ENCODE data around the gene OAT. TPM values are rescaled to one million over a fixed set of nuclear protein-coding genes. Genes with fewer than 3 reads are reported as not detected.

The OAT gene
- polyA plus RNA-seq, 1 of the 3 experiments (the other 2 are of a cell fraction): 65.7 TPM

DNA sequence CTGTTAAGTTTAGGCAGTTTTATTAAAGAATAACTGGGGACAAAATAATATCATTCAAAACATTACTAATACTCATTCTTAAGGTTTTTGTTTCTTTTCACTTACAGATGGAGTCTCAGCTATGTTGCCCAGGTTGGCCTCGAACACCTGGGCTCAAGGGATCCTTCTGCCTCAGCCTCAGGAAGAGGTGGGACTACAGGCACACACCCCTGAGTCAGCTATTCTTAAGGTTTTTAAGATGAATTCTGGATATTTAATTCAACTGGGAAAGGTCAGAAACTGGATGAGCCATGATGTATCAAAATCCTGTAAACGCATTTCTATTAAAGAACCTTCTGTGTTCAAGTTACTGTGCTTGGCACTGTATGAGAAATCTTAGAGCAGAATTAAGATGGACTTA is 3.5 kb downstream of the OAT start:
- Histone ChIP-seq H2AFZ (ENCODE audit: low read depth) (no peak overlapping the region), H3F3A (replicated peaks; ENCODE audit: insufficient read depth) (no peaks in the 10 kb centered on the region), H3K4me1 (ENCODE audit: control insufficient read depth in 1 of 2, insufficient read depth in 2 of 2, low read depth in 1 of 2, low read length in 1 of 2) (peaks cover 2 to 8% of the 10 kb centered on the region in 2 experiments; a peak in 1 of 4 replicates), H3K9me2 (no peaks in the 10 kb centered on the region), H3K4me3 (ENCODE audit: low read depth in 2 of 2, low read length in 1 of 2) (no peak overlapping the region), H3K9me3 (no peaks in the 10 kb centered on the region), H3K27me3 (ENCODE audit: insufficient read depth) (no peaks in the 10 kb centered on the region), H3K79me2 (ENCODE audit: insufficient read depth) (peaks cover 78% of the 10 kb centered on the region), H3K9ac (no peak overlapping the region), H3K27ac (ENCODE audit: low read depth in 2 of 2, low read length in 1 of 2) (no peak overlapping the region), H3K4me2 (no peak overlapping the region), H3K36me3 (replicated peaks in 1 of 2; ENCODE audit: control insufficient read depth in 1 of 2, insufficient read depth in 2 of 2, low read length in 1 of 2) (peaks cover 0 to 23% of the 10 kb centered on the region in 2 experiments), H4K20me1 (ENCODE audit: insufficient read depth) (peaks cover 59% of the 10 kb centered on the region)
- ChIA-PET POLR2A (no interaction called here), CTCF (interaction anchor here (1.6 to 5.2 kb wide), 2 partner anchors 11 to 420 kb away, joined by 6 to 29 read pairs; no protein-coding TSS in a partner anchor)
- TF ChIP-seq GATA2 (CRISPR knock-in tag; IDR thresholded peaks at IDR 0.05): no peak
- TF ChIP-seq, protein P1, sequence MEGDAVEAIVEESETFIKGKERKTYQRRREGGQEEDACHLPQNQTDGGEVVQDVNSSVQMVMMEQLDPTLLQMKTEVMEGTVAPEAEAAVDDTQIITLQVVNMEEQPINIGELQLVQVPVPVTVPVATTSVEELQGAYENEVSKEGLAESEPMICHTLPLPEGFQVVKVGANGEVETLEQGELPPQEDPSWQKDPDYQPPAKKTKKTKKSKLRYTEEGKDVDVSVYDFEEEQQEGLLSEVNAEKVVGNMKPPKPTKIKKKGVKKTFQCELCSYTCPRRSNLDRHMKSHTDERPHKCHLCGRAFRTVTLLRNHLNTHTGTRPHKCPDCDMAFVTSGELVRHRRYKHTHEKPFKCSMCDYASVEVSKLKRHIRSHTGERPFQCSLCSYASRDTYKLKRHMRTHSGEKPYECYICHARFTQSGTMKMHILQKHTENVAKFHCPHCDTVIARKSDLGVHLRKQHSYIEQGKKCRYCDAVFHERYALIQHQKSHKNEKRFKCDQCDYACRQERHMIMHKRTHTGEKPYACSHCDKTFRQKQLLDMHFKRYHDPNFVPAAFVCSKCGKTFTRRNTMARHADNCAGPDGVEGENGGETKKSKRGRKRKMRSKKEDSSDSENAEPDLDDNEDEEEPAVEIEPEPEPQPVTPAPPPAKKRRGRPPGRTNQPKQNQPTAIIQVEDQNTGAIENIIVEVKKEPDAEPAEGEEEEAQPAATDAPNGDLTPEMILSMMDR (IDR thresholded peaks at IDR 0.05): no peak
- TF ChIP-seq REST (IDR thresholded peaks at IDR 0.05; ENCODE audit: low read depth, low read length): no peak
- TF ChIP-seq FOXM1 (IDR thresholded peaks at IDR 0.05; ENCODE audit: low read depth): no peak
- TF ChIP-seq RFX5 (IDR thresholded peaks at IDR 0.05; ENCODE audit: low read length): no peak
- no peak for TF ChIP-seq MXI1 (IDR thresholded peaks at IDR 0.05; ENCODE audit: low read depth, low read length)
- no peak for TF ChIP-seq RCOR1 (IDR thresholded peaks at IDR 0.05; ENCODE audit: low read length)
- TF ChIP-seq POLR2AphosphoS5 (IDR thresholded peaks at IDR 0.05; ENCODE audit: low read depth, low read length): no peak
- TF ChIP-seq TCF12 (IDR thresholded peaks at IDR 0.05): no peak
- no peak for DNase-seq
- WGBS (ENCODE audit: low lambda C conversion rate): 100% methylated on average over 2 of the region's 2 CpGs

- 79% methylated on average over 4 of the region's 4 CpGs for WGBS (ENCODE audit: low lambda C conversion rate)
- Histone ChIP-seq H2AFZ (ENCODE audit: low read depth) (no peak overlapping the region), H3K9me3 (no peaks in the 10 kb centered on the region), H3K79me2 (ENCODE audit: insufficient read depth) (peaks cover 81% of the 10 kb centered on the region), H3K27ac (ENCODE audit: low read depth in 2 of 2, low read length in 1 of 2) (no peak overlapping the region), H3K4me3 (ENCODE audit: low read depth in 2 of 2, low read length in 1 of 2) (no peak overlapping the region), H3K27me3 (ENCODE audit: insufficient read depth) (no peaks in the 10 kb centered on the region), H3F3A (replicated peaks; ENCODE audit: insufficient read depth) (no peaks in the 10 kb centered on the region), H3K9ac (no peak overlapping the region), H3K4me2 (no peak overlapping the region), H3K9me2 (no peaks in the 10 kb centered on the region), H4K20me1 (ENCODE audit: insufficient read depth) (peaks cover 68% of the 10 kb centered on the region), H3K4me1 (ENCODE audit: control insufficient read depth in 1 of 2, insufficient read depth in 2 of 2, low read depth in 1 of 2, low read length in 1 of 2) (peaks cover 5 to 6% of the 10 kb centered on the region in 2 experiments; a peak in 2 of 4 replicates), H3K36me3 (replicated peaks in 1 of 2; ENCODE audit: control insufficient read depth in 1 of 2, insufficient read depth in 2 of 2, low read length in 1 of 2) (peaks cover 0 to 29% of the 10 kb centered on the region in 2 experiments)
- TF ChIP-seq FOSL2 (IDR thresholded peaks at IDR 0.05; ENCODE audit: borderline replicate concordance, low read depth): no peak
- no peak for TF ChIP-seq MXI1 (IDR thresholded peaks at IDR 0.05; ENCODE audit: low read depth, low read length)
- TF ChIP-seq, protein P1 (IDR thresholded peaks at IDR 0.05): no peak
- TF ChIP-seq TAF1 (IDR thresholded peaks at IDR 0.05; ENCODE audit: borderline replicate concordance, low read depth, low read length): no peak
- TF ChIP-seq, protein P2, sequence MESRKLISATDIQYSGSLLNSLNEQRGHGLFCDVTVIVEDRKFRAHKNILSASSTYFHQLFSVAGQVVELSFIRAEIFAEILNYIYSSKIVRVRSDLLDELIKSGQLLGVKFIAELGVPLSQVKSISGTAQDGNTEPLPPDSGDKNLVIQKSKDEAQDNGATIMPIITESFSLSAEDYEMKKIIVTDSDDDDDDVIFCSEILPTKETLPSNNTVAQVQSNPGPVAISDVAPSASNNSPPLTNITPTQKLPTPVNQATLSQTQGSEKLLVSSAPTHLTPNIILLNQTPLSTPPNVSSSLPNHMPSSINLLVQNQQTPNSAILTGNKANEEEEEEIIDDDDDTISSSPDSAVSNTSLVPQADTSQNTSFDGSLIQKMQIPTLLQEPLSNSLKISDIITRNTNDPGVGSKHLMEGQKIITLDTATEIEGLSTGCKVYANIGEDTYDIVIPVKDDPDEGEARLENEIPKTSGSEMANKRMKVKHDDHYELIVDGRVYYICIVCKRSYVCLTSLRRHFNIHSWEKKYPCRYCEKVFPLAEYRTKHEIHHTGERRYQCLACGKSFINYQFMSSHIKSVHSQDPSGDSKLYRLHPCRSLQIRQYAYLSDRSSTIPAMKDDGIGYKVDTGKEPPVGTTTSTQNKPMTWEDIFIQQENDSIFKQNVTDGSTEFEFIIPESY (IDR thresholded peaks at IDR 0.05; ENCODE audit: borderline replicate concordance, low read depth): no peak
- ChIA-PET POLR2A (interaction anchor here (0.7 to 1.2 kb wide), 2 partner anchors 18 to 40 kb away, joined by 3 read pairs; no protein-coding TSS in a partner anchor), CTCF (interaction anchor here (0.6 to 5.2 kb wide), 4 partner anchors 10 to 89 kb away, joined by 3 to 29 read pairs (median 7); no protein-coding TSS in a partner anchor)
- no peak for DNase-seq
Observed at GRCh38 chr10:124414076-124414475, 4.6 kb downstream of the OAT start.

Measured in SK-N-SH (cell line).